ENCODE results near the gene NADSYN1.

Gene NADSYN1

GRCh38 chr11:71433648-71434450, 19.2 kb upstream of the NADSYN1 start:
- no peak for DNase-seq (ENCODE audit: low read depth)

GRCh38 chr11:71434576-71435130, 18.4 kb upstream of the NADSYN1 start:
- DNase-seq (ENCODE audit: low read depth) = no peak

GRCh38 chr11:71435278-71435951, 17.6 kb upstream of the NADSYN1 start:
- no peak for DNase-seq (ENCODE audit: low read depth)

- no peak for DNase-seq (ENCODE audit: low read depth)
These were observed 16.1 kb upstream of the NADSYN1 start for GRCh38 chr11:71436861-71437260.

GRCh38 chr11:71437399-71437798, 15.6 kb upstream of the NADSYN1 start:
- no peak for DNase-seq (ENCODE audit: low read depth)

- DNase-seq (ENCODE audit: low read depth) = no peak
These were observed 15.1 kb upstream of the NADSYN1 start for GRCh38 chr11:71437879-71438278.

- DNase-seq (ENCODE audit: low read depth) = no peak
These were observed 14.4 kb upstream of the NADSYN1 start for GRCh38 chr11:71438650-71439049.

GRCh38 chr11:71440021-71440755, 12.8 kb upstream of the NADSYN1 start:
- no peak for DNase-seq (ENCODE audit: low read depth)

GRCh38 chr11:71441251-71441650, 11.8 kb upstream of the NADSYN1 start:
- no peak for DNase-seq (ENCODE audit: low read depth)

GRCh38 chr11:71442123-71442522, 10.9 kb upstream of the NADSYN1 start:
- no peak for DNase-seq (ENCODE audit: low read depth)

GRCh38 chr11:71442880-71443279, 10.1 kb upstream of the NADSYN1 start:
- no peak for DNase-seq (ENCODE audit: low read depth)

GRCh38 chr11:71443736-71444445, 9.1 kb upstream of the NADSYN1 start:
- DNase-seq (ENCODE audit: low read depth) = no peak

- no peak for DNase-seq (ENCODE audit: low read depth)
These were observed 8.2 kb upstream of the NADSYN1 start for GRCh38 chr11:71444811-71445210.

GRCh38 chr11:71446150-71446549, 6.9 kb upstream of the NADSYN1 start:
- no peak for DNase-seq (ENCODE audit: low read depth)

GRCh38 chr11:71446942-71447688, 5.9 kb upstream of the NADSYN1 start:
- DNase-seq (ENCODE audit: low read depth) = no peak

GRCh38 chr11:71447791-71448256, 5.2 kb upstream of the NADSYN1 start:
- DNase-seq (ENCODE audit: low read depth) = peak; percentile 8

GRCh38 chr11:71448257-71449171, 4.5 kb upstream of the NADSYN1 start, which contains the start of gene DHCR7:
DHCR7 (minus strand) TSS chr11:71448393; CDS start chr11:71444952, 3,441 bp downstream.
- DNase-seq (ENCODE audit: low read depth) = peak; percentile 87

GRCh38 chr11:71449596-71449995, 3.4 kb upstream of the NADSYN1 start:
- DNase-seq (ENCODE audit: low read depth) = no peak

- DNase-seq (ENCODE audit: low read depth) = no peak
These were observed 2.5 kb upstream of the NADSYN1 start for GRCh38 chr11:71450507-71450906.

GRCh38 chr11:71450939-71451338, 2.1 kb upstream of the NADSYN1 start:
- no peak for DNase-seq (ENCODE audit: low read depth)
